Type B pancreatic cell (in vitro differentiated cells): ENCODE measurements around the gene SH3BGRL3. TPM values are rescaled to one million over a fixed set of nuclear protein-coding genes. Genes with fewer than 3 reads are reported as not detected.
"Not testable (repeated sequence)": the region's sequence is repeated elsewhere in the genome, so short reads cannot be mapped to it uniquely, and the experiment has no call there.

Experiments used
- DNase-seq: peaks from one replicate; pipeline ENCODE4 v3.0.0; 2021; ENCODE audit warnings: mixed read lengths; ENCODE audit not compliant: unreplicated experiment; ENCODE audit errors: extremely low spot score
- H3K27ac Mint-ChIP-seq: 2 replicates; pipeline ENCODE4 v1.8.0; 2021; ENCODE audit warnings: mild to moderate bottlenecking, mixed read lengths
- H3K27me3 Mint-ChIP-seq: 2 replicates; pipeline ENCODE4 v1.8.0; 2021; ENCODE audit warnings: mixed read lengths
- H3K36me3 Mint-ChIP-seq: 2 replicates; pipeline ENCODE4 v1.8.0; 2021; ENCODE audit warnings: mixed read lengths
- H3K4me1 Mint-ChIP-seq: one replicate; pipeline ENCODE4 v1.8.0; 2021; ENCODE audit warnings: mixed read lengths; ENCODE audit not compliant: unreplicated experiment
- H3K4me3 Mint-ChIP-seq: 2 replicates; pipeline ENCODE4 v1.8.0; 2021; ENCODE audit warnings: mild to moderate bottlenecking, mixed read lengths
- H3K9me3 Mint-ChIP-seq: 2 replicates; pipeline ENCODE4 v1.8.0; 2021; ENCODE audit warnings: mixed read lengths
- total RNA-seq: library from RNA; stranded (reverse); gene quantifications from 2 replicates; pipeline ENCODE4 v1.2.1, GENCODE V29; 2021; ENCODE audit warnings: low replicate concordance
- TF ChIP-seq, protein P1 (sequence below): fragments of 200-600 bp; sonication (generic); conservative IDR thresholded peaks from 2 replicates; pipeline ENCODE4 v1.5.0; 2021; ENCODE audit warnings: antibody characterized with exemption, mild to moderate bottlenecking

Gene SH3BGRL3
- total RNA-seq, 1 donor from 2014 or later = 78.1 TPM

DNA sequence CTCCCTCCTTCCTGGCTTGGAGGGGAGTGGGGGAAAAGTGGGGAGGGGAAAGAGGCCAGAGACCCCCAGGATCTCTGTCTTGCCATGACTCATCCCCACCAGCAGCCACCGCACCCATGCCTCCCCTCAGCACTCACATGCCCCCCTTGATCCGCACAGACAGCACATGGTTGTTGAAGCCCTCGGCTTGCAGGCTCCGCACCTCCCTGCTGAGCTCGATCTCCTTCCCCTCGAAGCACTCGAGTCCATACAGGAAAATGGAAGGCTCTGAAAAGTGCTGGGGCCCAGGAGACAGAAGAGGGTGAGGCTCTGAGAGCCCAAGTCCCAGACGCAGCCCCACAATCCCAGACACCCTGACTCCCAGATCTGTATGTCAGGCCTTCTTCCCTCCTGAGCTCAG, 48.7 kb downstream of the SH3BGRL3 start:
- TF ChIP-seq, protein P1, sequence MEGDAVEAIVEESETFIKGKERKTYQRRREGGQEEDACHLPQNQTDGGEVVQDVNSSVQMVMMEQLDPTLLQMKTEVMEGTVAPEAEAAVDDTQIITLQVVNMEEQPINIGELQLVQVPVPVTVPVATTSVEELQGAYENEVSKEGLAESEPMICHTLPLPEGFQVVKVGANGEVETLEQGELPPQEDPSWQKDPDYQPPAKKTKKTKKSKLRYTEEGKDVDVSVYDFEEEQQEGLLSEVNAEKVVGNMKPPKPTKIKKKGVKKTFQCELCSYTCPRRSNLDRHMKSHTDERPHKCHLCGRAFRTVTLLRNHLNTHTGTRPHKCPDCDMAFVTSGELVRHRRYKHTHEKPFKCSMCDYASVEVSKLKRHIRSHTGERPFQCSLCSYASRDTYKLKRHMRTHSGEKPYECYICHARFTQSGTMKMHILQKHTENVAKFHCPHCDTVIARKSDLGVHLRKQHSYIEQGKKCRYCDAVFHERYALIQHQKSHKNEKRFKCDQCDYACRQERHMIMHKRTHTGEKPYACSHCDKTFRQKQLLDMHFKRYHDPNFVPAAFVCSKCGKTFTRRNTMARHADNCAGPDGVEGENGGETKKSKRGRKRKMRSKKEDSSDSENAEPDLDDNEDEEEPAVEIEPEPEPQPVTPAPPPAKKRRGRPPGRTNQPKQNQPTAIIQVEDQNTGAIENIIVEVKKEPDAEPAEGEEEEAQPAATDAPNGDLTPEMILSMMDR = no peak
- peaks cover 3% of the 10 kb centered on the region for H3K36me3 Mint-ChIP-seq
- H3K4me1 Mint-ChIP-seq = no peaks in the 10 kb centered on the region
- H3K27me3 Mint-ChIP-seq = no peaks in the 10 kb centered on the region
- no peaks in the 10 kb centered on the region for H3K9me3 Mint-ChIP-seq
- H3K4me3 Mint-ChIP-seq = no peak overlapping the region
- DNase-seq = no peak
- H3K27ac Mint-ChIP-seq = no peak overlapping the region

DNA sequence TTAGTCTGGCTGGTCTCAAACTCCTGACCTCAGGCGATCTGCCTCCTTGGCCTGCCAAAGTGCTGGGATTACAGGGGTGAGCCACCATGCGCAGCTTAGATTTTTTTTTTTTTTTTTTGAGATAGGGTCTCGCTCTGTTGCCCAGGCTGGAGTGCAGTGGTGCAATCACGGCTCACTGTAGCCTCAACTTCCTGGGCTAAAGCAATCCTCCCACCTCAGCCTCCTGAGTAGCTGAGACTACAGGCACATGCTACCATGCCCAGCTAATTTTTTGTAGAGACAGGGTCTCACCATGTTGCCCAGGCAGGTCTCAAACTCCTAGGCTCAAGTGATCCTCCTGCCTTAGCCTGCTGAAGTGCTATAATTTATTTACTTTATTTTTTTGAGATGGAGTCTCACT, 49.5 kb downstream of the SH3BGRL3 start:
- not testable (repeated sequence) for H3K9me3 Mint-ChIP-seq, H3K27me3 Mint-ChIP-seq, H3K27ac Mint-ChIP-seq, H3K4me1 Mint-ChIP-seq, H3K36me3 Mint-ChIP-seq, DNase-seq, H3K4me3 Mint-ChIP-seq

DNA sequence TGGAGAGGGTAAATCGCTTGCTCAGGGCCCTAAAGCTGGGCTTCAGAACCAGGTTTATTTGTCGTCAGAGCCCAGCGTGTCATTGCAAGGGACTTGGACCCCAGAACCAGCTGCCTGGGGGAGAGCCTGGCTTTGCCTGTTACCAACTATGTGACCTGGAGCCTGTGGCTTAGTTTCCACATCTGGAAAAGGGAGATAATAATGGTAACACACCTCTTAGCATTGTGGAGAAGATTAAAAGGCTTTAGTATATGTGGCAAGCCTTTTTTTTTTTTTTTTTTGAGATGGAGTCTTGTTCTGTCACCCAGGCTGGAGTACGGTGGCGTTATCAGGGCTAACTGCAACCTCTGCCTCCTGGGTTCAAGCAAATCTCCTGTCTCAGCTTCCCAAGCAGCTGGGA, 50.4 kb downstream of the SH3BGRL3 start:
- Mint-ChIP-seq H3K9me3 (no peaks in the 10 kb centered on the region), H3K4me1 (no peaks in the 10 kb centered on the region), H3K36me3 (no peaks in the 10 kb centered on the region), H3K4me3 (no peak overlapping the region), H3K27me3 (peaks cover 4% of the 10 kb centered on the region), H3K27ac (no peak overlapping the region)
- TF ChIP-seq, protein P1 = no peak
- no peak for DNase-seq

Other genes with a start within 250 kb of the SH3BGRL3 start
- 4.4 and 24.4 TPM in 2 replicates for gene SLC30A2, start 234.0 kb upstream of the SH3BGRL3 start, total RNA-seq
- 1.7 and 4.1 TPM in 2 replicates for gene TRIM63, start 212.5 kb upstream of the SH3BGRL3 start, total RNA-seq
- gene PDIK1L, start 168.3 kb upstream of the SH3BGRL3 start, total RNA-seq = 14.7 and 18.4 TPM in 2 replicates
- 0.38 and 1.4 TPM in 2 replicates for gene FAM110D, start 121.0 kb upstream of the SH3BGRL3 start, total RNA-seq
- gene C1orf232, start 111.1 kb upstream of the SH3BGRL3 start, total RNA-seq = 1.0 TPM in 1 of 2 replicates, not detected in the other
- gene ZNF593, start 110.2 kb upstream of the SH3BGRL3 start, total RNA-seq = 29.7 and 34.9 TPM in 2 replicates
- not detected in 2 replicates for gene ZNF593OS, start 108.3 kb upstream of the SH3BGRL3 start, total RNA-seq
- gene CNKSR1, start 102.6 kb upstream of the SH3BGRL3 start, total RNA-seq = 16.5 and 50.5 TPM in 2 replicates
- not detected in 2 replicates for gene CATSPER4, start 89.5 kb upstream of the SH3BGRL3 start, total RNA-seq
- 15.9 and 26.8 TPM in 2 replicates for gene CEP85, start 45.9 kb upstream of the SH3BGRL3 start, total RNA-seq
- 27.1 and 50.5 TPM in 2 replicates for gene UBXN11, start 26.6 kb downstream of the SH3BGRL3 start, total RNA-seq
- gene CD52, start 37.9 kb downstream of the SH3BGRL3 start, total RNA-seq = 0.75 and 0.93 TPM in 2 replicates
- gene CRYBG2, start 74.0 kb downstream of the SH3BGRL3 start, total RNA-seq = 20.0 and 67.7 TPM in 2 replicates
- gene ZNF683, start 92.7 kb downstream of the SH3BGRL3 start, total RNA-seq = not detected in 2 replicates
- 3.1 and 26.2 TPM in 2 replicates for gene LIN28A, start 130.7 kb downstream of the SH3BGRL3 start, total RNA-seq
- 46.5 and 68.6 TPM in 2 replicates for gene DHDDS, start 152.2 kb downstream of the SH3BGRL3 start, total RNA-seq
- gene HMGN2, start 192.4 kb downstream of the SH3BGRL3 start, total RNA-seq = 358 and 559 TPM in 2 replicates
- 27.7 and 31.8 TPM in 2 replicates for gene RPS6KA1, start 249.7 kb downstream of the SH3BGRL3 start, total RNA-seq